ENCODE data around the gene GDF10.

The GDF10 gene

GRCh38 chr10:47276576-47277351, 23.2 kb upstream of the GDF10 start:
- no peak for DNase-seq

- no peak for DNase-seq
These were observed 22.4 kb upstream of the GDF10 start for GRCh38 chr10:47277352-47278151.

GRCh38 chr10:47278152-47278473, 21.9 kb upstream of the GDF10 start:
- no peak for DNase-seq

GRCh38 chr10:47278720-47279119, 21.3 kb upstream of the GDF10 start:
- no peak for DNase-seq

- no peak for DNase-seq
These were observed 20.7 kb upstream of the GDF10 start for GRCh38 chr10:47279276-47279675.

GRCh38 chr10:47282005-47282656, 17.9 kb upstream of the GDF10 start:
- DNase-seq = no peak

- no peak for DNase-seq
These were observed 17.4 kb upstream of the GDF10 start for GRCh38 chr10:47282657-47283018.

GRCh38 chr10:47283101-47283630, 16.8 kb upstream of the GDF10 start:
- no peak for DNase-seq

GRCh38 chr10:47283848-47284247, 16.1 kb upstream of the GDF10 start:
- no peak for DNase-seq

- no peak for DNase-seq
These were observed 14.4 kb upstream of the GDF10 start for GRCh38 chr10:47285381-47286115.

GRCh38 chr10:47286116-47286505, 13.9 kb upstream of the GDF10 start:
- DNase-seq = no peak

GRCh38 chr10:47286591-47287315, 13.2 kb upstream of the GDF10 start:
- DNase-seq = no peak

- peak in 2 of 3 experiments; percentile 43 to 61 for DNase-seq
These were observed 12.6 kb upstream of the GDF10 start for GRCh38 chr10:47287365-47287802.

GRCh38 chr10:47287805-47288204, 12.2 kb upstream of the GDF10 start:
- DNase-seq = no peak

GRCh38 chr10:47288236-47288635, 11.8 kb upstream of the GDF10 start:
- no peak for DNase-seq

GRCh38 chr10:47288916-47289495, 11.0 kb upstream of the GDF10 start:
- DNase-seq = no peak

- no peak for DNase-seq
These were observed 10.1 kb upstream of the GDF10 start for GRCh38 chr10:47289921-47290320.

GRCh38 chr10:47290338-47290737, 9.7 kb upstream of the GDF10 start:
- DNase-seq = no peak

GRCh38 chr10:47291682-47292081, 8.3 kb upstream of the GDF10 start:
- no peak for DNase-seq

- no peak for DNase-seq
These were observed 5.9 kb upstream of the GDF10 start for GRCh38 chr10:47294057-47294456.

- DNase-seq = no peak
These were observed 5.5 kb upstream of the GDF10 start for GRCh38 chr10:47294501-47294900.

- no peak for DNase-seq
These were observed 4.6 kb upstream of the GDF10 start for GRCh38 chr10:47295411-47295810.

Data from NCI-H1417 (cell line).